WTC11 (cell line): ENCODE measurements around the gene ATG101. TPM values are rescaled to one million over a fixed set of nuclear protein-coding genes. Genes with fewer than 3 reads are reported as not detected.

Experiments
- ATAC-seq: fragments of 200-7000 bp; cut with Tn5 transposase; 2 replicates; pipeline ENCODE4 v1.10.0; 2021; ENCODE audit warnings: mild to moderate bottlenecking, moderate library complexity
- CTCF ChIA-PET: fragments of 300-600 bp; sonication (Branson Sonifier 250); formaldehyde crosslinking; loops from one replicate; lab custom pipeline; 2021; ENCODE audit warnings: antibody characterized with exemption; lab: Charles Lee
- POLR2A ChIA-PET: fragments of 350-600 bp; sonication (Branson Sonifier 250); formaldehyde crosslinking; loops from one replicate; lab custom pipeline; 2021; ENCODE audit warnings: antibody characterized with exemption; lab: Charles Lee
- DNase-seq: peaks from one replicate; pipeline ENCODE4 v3.0.0; 2021; ENCODE audit warnings: low spot score
- H3K27ac Mint-ChIP-seq: 2 replicates; pipeline ENCODE4 v1.8.0; 2021; ENCODE audit warnings: mixed read lengths
- H3K27me3 Mint-ChIP-seq: 2 replicates; pipeline ENCODE4 v1.8.0; 2021; ENCODE audit warnings: low read depth, mild to moderate bottlenecking, moderate library complexity, mixed read lengths
- H3K36me3 Mint-ChIP-seq: 2 replicates; pipeline ENCODE4 v1.8.0; 2021; ENCODE audit warnings: mixed read lengths
- H3K4me1 Mint-ChIP-seq: 2 replicates; pipeline ENCODE4 v1.8.0; 2022; ENCODE audit warnings: mixed read lengths
- H3K4me3 Mint-ChIP-seq: 2 replicates; pipeline ENCODE4 v1.8.0; 2021; ENCODE audit warnings: mild to moderate bottlenecking, moderate library complexity, mixed read lengths
- H3K9me3 Mint-ChIP-seq: 2 replicates; pipeline ENCODE4 v1.8.0; 2021; ENCODE audit warnings: mixed read lengths
- ATF1 ChIP-seq: sonication (generic); formaldehyde crosslinking; IDR thresholded peaks from 2 replicates; pipeline ENCODE4 v1.8.1; 2023; ENCODE audit warnings: mild to moderate bottlenecking, moderate library complexity, missing genetic modification reagents
- GRHL2 ChIP-seq: fragments of 250-450 bp; sonication (Bioruptor Pico); IDR thresholded peaks from 2 replicates; pipeline ENCODE4 v1.8.0; 2022; ENCODE audit warnings: mild to moderate bottlenecking, moderate library complexity; ENCODE audit not compliant: insufficient replicate concordance, severe bottlenecking
- JUN ChIP-seq: sonication (generic); formaldehyde crosslinking; IDR thresholded peaks from 2 replicates; pipeline ENCODE4 v1.8.0; 2023; ENCODE audit warnings: mild to moderate bottlenecking, missing genetic modification reagents
- MYBL2 ChIP-seq: sonication (generic); formaldehyde crosslinking; IDR thresholded peaks from 2 replicates; pipeline ENCODE4 v1.8.1; 2023; ENCODE audit warnings: mild to moderate bottlenecking, moderate library complexity, missing genetic modification reagents
- PRRX2 ChIP-seq: fragments of 250-450 bp; sonication (Bioruptor Pico); IDR thresholded peaks from 2 replicates; pipeline ENCODE4 v1.8.0; 2021; ENCODE audit warnings: mild to moderate bottlenecking
- RELA ChIP-seq: sonication (generic); formaldehyde crosslinking; IDR thresholded peaks from 2 replicates; pipeline ENCODE4 v1.8.1; 2022; ENCODE audit warnings: missing genetic modification reagents, mild to moderate bottlenecking, borderline replicate concordance
- total RNA-seq: library from RNA; stranded (reverse); gene quantifications from 3 replicates; pipeline ENCODE4 v1.2.3, GENCODE V29; 2021
- TF ChIP-seq, protein P1 (sequence below): sonication (generic); formaldehyde crosslinking; IDR thresholded peaks from 2 replicates; pipeline ENCODE4 v1.8.1; 2023; ENCODE audit warnings: mild to moderate bottlenecking, moderate library complexity, missing genetic modification reagents
- TF ChIP-seq, protein P2 (sequence below): sonication (generic); formaldehyde crosslinking; IDR thresholded peaks from 2 replicates; pipeline ENCODE4 v1.8.1; 2022; ENCODE audit warnings: low read depth, missing genetic modification reagents, borderline replicate concordance
- TF ChIP-seq, protein P3 (sequence below): fragments of 250-450 bp; sonication (Bioruptor Pico); conservative IDR thresholded peaks from 2 replicates; pipeline ENCODE4 v1.9.0; 2021; ENCODE audit warnings: mild to moderate bottlenecking
- TF ChIP-seq, protein P4 (sequence below): sonication (generic); formaldehyde crosslinking; conservative IDR thresholded peaks from 2 replicates; pipeline ENCODE4 v1.8.1; 2023; ENCODE audit warnings: mild to moderate bottlenecking, low read depth, missing genetic modification reagents, moderate library complexity
- TF ChIP-seq, protein P5 (sequence below): sonication (generic); formaldehyde crosslinking; IDR thresholded peaks from 2 replicates; pipeline ENCODE4 v1.8.1; 2023; ENCODE audit warnings: mild to moderate bottlenecking, missing genetic modification reagents
- TF ChIP-seq, protein P6 (sequence below): sonication (generic); formaldehyde crosslinking; IDR thresholded peaks from 2 replicates; pipeline ENCODE4 v1.8.1; 2022; ENCODE audit warnings: mild to moderate bottlenecking, missing genetic modification reagents, moderate library complexity, borderline replicate concordance
- TF ChIP-seq, protein P7 (sequence below): sonication (generic); formaldehyde crosslinking; IDR thresholded peaks from 2 replicates; pipeline ENCODE4 v1.8.1; 2023; ENCODE audit warnings: mild to moderate bottlenecking, missing genetic modification reagents, moderate library complexity
- TF ChIP-seq, protein P8 (sequence below): sonication (generic); formaldehyde crosslinking; IDR thresholded peaks from 2 replicates; pipeline ENCODE4 v1.8.0; 2022; ENCODE audit warnings: mild to moderate bottlenecking, missing genetic modification reagents
- TF ChIP-seq, protein P9 (sequence below): sonication (generic); formaldehyde crosslinking; IDR thresholded peaks from 2 replicates; pipeline ENCODE4 v1.8.0; 2023; ENCODE audit warnings: mild to moderate bottlenecking, missing genetic modification reagents

Gene ATG101
- total RNA-seq, 1 experiment from 2014 or later: 52.1 TPM

DNA sequence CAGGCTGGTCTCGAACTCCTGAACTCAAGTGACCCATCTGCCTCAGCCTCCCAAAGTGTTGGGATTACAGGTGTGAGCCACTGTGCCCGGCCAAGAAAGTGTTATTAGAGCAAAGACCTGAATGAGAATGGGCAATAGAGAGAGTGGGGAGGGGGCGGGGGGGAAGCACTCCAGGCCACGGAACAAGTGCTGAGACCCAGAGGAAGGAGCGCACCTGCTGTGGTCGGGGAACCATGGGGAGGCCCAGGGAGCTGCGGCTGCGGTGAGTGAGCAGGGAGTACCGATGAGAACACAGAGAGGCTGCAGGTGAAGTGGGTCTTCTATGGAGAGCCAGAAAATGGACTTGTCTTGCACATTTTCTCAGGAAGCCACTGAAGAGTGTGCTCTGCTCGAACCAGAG, 20.5 kb downstream of the ATG101 start (continued):
- TF ChIP-seq, protein P1, sequence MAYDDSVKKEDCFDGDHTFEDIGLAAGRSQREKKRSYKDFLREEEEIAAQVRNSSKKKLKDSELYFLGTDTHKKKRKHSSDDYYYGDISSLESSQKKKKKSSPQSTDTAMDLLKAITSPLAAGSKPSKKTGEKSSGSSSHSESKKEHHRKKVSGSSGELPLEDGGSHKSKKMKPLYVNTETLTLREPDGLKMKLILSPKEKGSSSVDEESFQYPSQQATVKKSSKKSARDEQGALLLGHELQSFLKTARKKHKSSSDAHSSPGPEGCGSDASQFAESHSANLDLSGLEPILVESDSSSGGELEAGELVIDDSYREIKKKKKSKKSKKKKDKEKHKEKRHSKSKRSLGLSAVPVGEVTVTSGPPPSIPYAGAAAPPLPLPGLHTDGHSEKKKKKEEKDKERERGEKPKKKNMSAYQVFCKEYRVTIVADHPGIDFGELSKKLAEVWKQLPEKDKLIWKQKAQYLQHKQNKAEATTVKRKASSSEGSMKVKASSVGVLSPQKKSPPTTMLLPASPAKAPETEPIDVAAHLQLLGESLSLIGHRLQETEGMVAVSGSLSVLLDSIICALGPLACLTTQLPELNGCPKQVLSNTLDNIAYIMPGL: no peak
- TF ChIP-seq, protein P2, sequence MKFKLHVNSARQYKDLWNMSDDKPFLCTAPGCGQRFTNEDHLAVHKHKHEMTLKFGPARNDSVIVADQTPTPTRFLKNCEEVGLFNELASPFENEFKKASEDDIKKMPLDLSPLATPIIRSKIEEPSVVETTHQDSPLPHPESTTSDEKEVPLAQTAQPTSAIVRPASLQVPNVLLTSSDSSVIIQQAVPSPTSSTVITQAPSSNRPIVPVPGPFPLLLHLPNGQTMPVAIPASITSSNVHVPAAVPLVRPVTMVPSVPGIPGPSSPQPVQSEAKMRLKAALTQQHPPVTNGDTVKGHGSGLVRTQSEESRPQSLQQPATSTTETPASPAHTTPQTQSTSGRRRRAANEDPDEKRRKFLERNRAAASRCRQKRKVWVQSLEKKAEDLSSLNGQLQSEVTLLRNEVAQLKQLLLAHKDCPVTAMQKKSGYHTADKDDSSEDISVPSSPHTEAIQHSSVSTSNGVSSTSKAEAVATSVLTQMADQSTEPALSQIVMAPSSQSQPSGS (CRISPR knock-in tag): no peak
- TF ChIP-seq, protein P3, sequence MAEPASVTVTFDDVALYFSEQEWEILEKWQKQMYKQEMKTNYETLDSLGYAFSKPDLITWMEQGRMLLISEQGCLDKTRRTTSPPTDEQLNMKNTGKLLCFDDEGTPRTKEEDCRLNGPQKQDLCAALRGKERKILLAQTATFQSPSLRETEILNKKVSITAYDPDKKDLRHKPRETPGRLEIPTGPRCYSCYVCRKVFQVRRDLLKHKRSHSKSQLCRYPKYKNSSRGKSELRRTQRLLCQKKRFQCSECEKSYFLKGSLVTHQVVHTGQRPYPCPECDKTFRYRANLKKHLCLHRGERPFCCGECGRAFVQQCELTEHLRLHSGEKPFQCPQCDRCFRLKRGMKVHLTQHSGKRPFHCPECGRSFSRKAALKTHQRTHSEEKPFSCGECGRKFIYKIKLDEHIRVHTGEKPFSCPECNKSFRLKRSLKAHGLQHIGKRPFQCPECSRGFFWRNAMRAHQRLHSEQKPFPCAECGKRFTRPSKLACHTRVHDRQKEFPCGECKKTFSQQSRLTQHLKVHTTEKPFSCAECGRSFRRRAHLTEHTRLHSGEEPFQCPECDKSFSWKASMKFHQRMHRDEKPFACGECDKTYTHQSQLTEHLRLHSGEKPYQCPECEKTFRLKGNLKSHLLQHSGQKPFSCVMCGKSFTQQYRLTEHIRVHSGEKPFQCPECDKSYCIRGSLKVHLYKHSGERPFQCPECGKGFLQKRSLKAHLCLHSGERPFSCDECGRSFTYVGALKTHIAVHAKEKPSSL (CRISPR knock-in tag): no peak
- TF ChIP-seq, protein P4, sequence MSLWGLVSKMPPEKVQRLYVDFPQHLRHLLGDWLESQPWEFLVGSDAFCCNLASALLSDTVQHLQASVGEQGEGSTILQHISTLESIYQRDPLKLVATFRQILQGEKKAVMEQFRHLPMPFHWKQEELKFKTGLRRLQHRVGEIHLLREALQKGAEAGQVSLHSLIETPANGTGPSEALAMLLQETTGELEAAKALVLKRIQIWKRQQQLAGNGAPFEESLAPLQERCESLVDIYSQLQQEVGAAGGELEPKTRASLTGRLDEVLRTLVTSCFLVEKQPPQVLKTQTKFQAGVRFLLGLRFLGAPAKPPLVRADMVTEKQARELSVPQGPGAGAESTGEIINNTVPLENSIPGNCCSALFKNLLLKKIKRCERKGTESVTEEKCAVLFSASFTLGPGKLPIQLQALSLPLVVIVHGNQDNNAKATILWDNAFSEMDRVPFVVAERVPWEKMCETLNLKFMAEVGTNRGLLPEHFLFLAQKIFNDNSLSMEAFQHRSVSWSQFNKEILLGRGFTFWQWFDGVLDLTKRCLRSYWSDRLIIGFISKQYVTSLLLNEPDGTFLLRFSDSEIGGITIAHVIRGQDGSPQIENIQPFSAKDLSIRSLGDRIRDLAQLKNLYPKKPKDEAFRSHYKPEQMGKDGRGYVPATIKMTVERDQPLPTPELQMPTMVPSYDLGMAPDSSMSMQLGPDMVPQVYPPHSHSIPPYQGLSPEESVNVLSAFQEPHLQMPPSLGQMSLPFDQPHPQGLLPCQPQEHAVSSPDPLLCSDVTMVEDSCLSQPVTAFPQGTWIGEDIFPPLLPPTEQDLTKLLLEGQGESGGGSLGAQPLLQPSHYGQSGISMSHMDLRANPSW (CRISPR knock-in tag): no peak
- TF ChIP-seq, protein P5, sequence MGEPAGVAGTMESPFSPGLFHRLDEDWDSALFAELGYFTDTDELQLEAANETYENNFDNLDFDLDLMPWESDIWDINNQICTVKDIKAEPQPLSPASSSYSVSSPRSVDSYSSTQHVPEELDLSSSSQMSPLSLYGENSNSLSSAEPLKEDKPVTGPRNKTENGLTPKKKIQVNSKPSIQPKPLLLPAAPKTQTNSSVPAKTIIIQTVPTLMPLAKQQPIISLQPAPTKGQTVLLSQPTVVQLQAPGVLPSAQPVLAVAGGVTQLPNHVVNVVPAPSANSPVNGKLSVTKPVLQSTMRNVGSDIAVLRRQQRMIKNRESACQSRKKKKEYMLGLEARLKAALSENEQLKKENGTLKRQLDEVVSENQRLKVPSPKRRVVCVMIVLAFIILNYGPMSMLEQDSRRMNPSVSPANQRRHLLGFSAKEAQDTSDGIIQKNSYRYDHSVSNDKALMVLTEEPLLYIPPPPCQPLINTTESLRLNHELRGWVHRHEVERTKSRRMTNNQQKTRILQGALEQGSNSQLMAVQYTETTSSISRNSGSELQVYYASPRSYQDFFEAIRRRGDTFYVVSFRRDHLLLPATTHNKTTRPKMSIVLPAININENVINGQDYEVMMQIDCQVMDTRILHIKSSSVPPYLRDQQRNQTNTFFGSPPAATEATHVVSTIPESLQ (CRISPR knock-in tag): no peak
- TF ChIP-seq, protein P6, sequence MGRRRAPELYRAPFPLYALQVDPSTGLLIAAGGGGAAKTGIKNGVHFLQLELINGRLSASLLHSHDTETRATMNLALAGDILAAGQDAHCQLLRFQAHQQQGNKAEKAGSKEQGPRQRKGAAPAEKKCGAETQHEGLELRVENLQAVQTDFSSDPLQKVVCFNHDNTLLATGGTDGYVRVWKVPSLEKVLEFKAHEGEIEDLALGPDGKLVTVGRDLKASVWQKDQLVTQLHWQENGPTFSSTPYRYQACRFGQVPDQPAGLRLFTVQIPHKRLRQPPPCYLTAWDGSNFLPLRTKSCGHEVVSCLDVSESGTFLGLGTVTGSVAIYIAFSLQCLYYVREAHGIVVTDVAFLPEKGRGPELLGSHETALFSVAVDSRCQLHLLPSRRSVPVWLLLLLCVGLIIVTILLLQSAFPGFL: no peak
- no peak for TF ChIP-seq RELA (CRISPR knock-in tag)
- TF ChIP-seq GRHL2 (CRISPR knock-in tag): no peak
- TF ChIP-seq, protein P7, sequence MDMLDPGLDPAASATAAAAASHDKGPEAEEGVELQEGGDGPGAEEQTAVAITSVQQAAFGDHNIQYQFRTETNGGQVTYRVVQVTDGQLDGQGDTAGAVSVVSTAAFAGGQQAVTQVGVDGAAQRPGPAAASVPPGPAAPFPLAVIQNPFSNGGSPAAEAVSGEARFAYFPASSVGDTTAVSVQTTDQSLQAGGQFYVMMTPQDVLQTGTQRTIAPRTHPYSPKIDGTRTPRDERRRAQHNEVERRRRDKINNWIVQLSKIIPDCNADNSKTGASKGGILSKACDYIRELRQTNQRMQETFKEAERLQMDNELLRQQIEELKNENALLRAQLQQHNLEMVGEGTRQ (CRISPR knock-in tag): no peak
- no peak for TF ChIP-seq PRRX2 (CRISPR knock-in tag)

DNA sequence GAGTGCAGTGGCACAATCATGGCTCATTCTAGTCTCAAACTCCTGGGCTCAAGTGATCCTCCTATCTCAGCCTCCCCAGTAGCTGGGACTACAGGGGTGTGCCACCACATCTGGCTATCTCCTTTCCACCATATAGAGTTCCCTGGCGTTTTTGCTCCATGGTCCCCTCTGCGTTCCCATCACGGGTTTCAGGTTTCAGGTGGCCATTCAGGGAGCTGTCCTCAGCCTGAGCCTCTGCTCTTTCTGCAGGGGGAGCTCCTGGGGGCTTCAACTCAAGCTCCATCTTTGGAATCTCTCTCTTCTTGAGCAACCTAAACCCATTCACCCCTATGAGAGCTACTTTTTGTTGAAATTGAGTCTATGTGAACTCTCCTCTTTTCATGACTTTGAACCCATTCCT, 21.3 kb downstream of the ATG101 start:
- no peaks in the 10 kb centered on the region for H3K27me3 Mint-ChIP-seq
- H3K9me3 Mint-ChIP-seq: no peaks in the 10 kb centered on the region
- ChIA-PET POLR2A (no interaction called here), CTCF (interaction anchor here (0.7 to 2.0 kb wide), 12 partner anchors 8 to 98 kb away, joined by 3 to 19 read pairs (median 4); no protein-coding TSS in a partner anchor)
- no peak for DNase-seq
- no peak overlapping the region for H3K27ac Mint-ChIP-seq
- H3K4me3 Mint-ChIP-seq: no peak overlapping the region
- H3K36me3 Mint-ChIP-seq: no peaks in the 10 kb centered on the region
- peak; percentile 59 for ATAC-seq
- peaks cover 14% of the 10 kb centered on the region for H3K4me1 Mint-ChIP-seq
- TF ChIP-seq, protein P2 (CRISPR knock-in tag): no peak
- TF ChIP-seq, protein P8, sequence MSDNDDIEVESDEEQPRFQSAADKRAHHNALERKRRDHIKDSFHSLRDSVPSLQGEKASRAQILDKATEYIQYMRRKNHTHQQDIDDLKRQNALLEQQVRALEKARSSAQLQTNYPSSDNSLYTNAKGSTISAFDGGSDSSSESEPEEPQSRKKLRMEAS (CRISPR knock-in tag): no peak
- TF ChIP-seq, protein P9, sequence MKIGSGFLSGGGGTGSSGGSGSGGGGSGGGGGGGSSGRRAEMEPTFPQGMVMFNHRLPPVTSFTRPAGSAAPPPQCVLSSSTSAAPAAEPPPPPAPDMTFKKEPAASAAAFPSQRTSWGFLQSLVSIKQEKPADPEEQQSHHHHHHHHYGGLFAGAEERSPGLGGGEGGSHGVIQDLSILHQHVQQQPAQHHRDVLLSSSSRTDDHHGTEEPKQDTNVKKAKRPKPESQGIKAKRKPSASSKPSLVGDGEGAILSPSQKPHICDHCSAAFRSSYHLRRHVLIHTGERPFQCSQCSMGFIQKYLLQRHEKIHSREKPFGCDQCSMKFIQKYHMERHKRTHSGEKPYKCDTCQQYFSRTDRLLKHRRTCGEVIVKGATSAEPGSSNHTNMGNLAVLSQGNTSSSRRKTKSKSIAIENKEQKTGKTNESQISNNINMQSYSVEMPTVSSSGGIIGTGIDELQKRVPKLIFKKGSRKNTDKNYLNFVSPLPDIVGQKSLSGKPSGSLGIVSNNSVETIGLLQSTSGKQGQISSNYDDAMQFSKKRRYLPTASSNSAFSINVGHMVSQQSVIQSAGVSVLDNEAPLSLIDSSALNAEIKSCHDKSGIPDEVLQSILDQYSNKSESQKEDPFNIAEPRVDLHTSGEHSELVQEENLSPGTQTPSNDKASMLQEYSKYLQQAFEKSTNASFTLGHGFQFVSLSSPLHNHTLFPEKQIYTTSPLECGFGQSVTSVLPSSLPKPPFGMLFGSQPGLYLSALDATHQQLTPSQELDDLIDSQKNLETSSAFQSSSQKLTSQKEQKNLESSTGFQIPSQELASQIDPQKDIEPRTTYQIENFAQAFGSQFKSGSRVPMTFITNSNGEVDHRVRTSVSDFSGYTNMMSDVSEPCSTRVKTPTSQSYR (CRISPR knock-in tag): no peak
- TF ChIP-seq MYBL2 (CRISPR knock-in tag): no peak
- TF ChIP-seq ATF1 (CRISPR knock-in tag): no peak
- no peak for TF ChIP-seq JUN (CRISPR knock-in tag)
